ENCODE measurements around the gene COBL.

DNA sequence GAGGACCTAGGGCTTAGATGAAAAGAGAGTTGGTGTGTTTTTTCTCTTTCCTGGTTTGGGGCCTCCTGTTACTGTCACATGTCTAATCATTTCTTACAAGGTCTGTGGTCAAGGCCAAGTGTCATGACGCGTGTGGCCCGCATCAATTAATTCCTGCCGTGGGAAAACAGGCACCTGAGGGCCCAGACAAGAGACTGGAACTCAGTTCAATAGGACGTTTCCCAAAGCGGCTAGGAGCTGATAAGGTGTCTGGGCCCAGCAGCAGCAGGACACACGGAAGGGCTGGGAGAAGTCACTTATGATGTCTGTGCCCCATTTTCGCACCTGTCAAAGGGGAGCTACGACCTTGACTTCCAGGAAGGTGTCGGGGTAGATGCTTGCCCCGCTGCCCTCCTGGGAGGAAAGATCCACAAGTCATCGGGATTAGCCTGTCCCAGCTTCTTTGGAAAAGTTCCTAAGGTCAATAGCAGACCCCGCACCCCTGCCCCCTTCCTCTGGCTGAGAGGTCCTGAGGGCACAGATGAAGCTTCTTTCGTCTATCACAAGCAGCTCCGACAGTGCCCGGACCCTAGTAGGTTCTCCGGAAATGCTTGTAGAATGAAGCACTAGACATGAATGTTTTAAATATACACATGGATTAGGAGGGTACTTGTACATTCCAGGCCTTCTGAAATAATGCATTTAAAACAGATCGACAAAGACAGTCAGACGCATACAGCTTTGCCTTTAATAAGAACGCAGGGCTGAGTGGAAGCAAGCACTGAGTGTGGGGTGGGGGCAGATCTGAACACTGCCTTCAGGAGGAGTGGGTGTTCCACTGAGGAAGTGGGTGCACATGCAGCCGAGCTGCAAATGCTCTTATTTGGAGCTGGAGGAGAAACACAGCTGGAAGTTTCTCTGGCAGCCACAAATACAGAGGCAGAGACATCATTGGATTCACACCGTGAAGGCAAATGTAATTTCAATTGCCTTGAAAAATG is 296.4 kb downstream of the COBL start:
- TF ChIP-seq, protein P1, sequence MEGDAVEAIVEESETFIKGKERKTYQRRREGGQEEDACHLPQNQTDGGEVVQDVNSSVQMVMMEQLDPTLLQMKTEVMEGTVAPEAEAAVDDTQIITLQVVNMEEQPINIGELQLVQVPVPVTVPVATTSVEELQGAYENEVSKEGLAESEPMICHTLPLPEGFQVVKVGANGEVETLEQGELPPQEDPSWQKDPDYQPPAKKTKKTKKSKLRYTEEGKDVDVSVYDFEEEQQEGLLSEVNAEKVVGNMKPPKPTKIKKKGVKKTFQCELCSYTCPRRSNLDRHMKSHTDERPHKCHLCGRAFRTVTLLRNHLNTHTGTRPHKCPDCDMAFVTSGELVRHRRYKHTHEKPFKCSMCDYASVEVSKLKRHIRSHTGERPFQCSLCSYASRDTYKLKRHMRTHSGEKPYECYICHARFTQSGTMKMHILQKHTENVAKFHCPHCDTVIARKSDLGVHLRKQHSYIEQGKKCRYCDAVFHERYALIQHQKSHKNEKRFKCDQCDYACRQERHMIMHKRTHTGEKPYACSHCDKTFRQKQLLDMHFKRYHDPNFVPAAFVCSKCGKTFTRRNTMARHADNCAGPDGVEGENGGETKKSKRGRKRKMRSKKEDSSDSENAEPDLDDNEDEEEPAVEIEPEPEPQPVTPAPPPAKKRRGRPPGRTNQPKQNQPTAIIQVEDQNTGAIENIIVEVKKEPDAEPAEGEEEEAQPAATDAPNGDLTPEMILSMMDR (IDR thresholded peaks at IDR 0.05) = no peak
- no peak for TF ChIP-seq POLR2A (IDR thresholded peaks at IDR 0.05)
- TF ChIP-seq EP300 (IDR thresholded peaks at IDR 0.05; ENCODE audit: low read depth) = no peak

Data from transverse colon (tissue), 3 donors.